ENCODE data around the gene ARHGAP9. TPM values are rescaled to one million over a fixed set of nuclear protein-coding genes. Genes with fewer than 3 reads are reported as not detected.

The ARHGAP9 gene
- total RNA-seq, 4 donors from 2014 or later: 3.2 to 6.3 (median 4.6) TPM

MicroRNAs encoded within 50 kb of the gene (microRNA counts, 767-probe panel; counts per million panel counts)
- microRNA hsa-miR-616-3p: 0 to 2,556 counts per million in 2 donors

Small RNA genes lying within 50 kb of the gene (microRNA-seq; reads per million reads assigned to microRNA genes)
- not detected for gene MIR616
- gene MIR6758: not detected

Small RNA genes lying within 50 kb of the gene (small RNA-seq; reads per million reads assigned to genes)
- not detected for gene MIR616

Other genes with a start within 250 kb of the ARHGAP9 start
- 1 to 10 TPM in 2 of 4 donors, under 1 TPM in 1, not detected in 1; 0.88 to 7.3 (median 3.0) TPM for gene STAC3, start 228.7 kb downstream of the ARHGAP9 start, total RNA-seq
- 10 to 100 TPM; 30.7 to 40.8 (median 35.5) TPM for gene R3HDM2, start 48.8 kb downstream of the ARHGAP9 start, total RNA-seq
- gene INHBC, start 45.1 kb downstream of the ARHGAP9 start, total RNA-seq: under 1 TPM in 3 of 4 donors, not detected in 1; 0.33 to 0.63 (median 0.54) TPM
- gene INHBE, start 24.6 kb downstream of the ARHGAP9 start, total RNA-seq: not detected
- gene GLI1, start 20.1 kb downstream of the ARHGAP9 start, total RNA-seq: 1 to 10 TPM in 3 of 4 donors, not detected in 1; 1.1 to 2.2 (median 1.6) TPM
- gene MARS1, start 8.2 kb upstream of the ARHGAP9 start, total RNA-seq: 100 to 1,000 TPM in 2 of 4 donors, 10 to 100 TPM in 2; 55.2 to 173 (median 97.8) TPM
- 10 to 100 TPM; 44.5 to 71.3 (median 53.8) TPM for gene DDIT3, start 40.6 kb upstream of the ARHGAP9 start, total RNA-seq
- gene MBD6, start 43.0 kb upstream of the ARHGAP9 start, total RNA-seq: 10 to 100 TPM; 18.9 to 59.7 (median 51.9) TPM
- 100 to 1,000 TPM; 164 to 199 (median 193) TPM for gene DCTN2, start 67.3 kb upstream of the ARHGAP9 start, total RNA-seq
- under 1 TPM; 0.34 to 0.67 (median 0.51) TPM for gene KIF5A, start 70.2 kb upstream of the ARHGAP9 start, total RNA-seq
- 10 to 100 TPM; 29.6 to 82.6 (median 59.2) TPM for gene PIP4K2C, start 111.3 kb upstream of the ARHGAP9 start, total RNA-seq
- 10 to 100 TPM; 29.2 to 42.0 (median 33.9) TPM for gene DTX3, start 125.0 kb upstream of the ARHGAP9 start, total RNA-seq
- gene ARHGEF25, start 131.6 kb upstream of the ARHGAP9 start, total RNA-seq: 10 to 100 TPM in 1 of 4 donors, 1 to 10 TPM in 3; 3.3 to 25.8 (median 3.9) TPM
- gene B4GALNT1, start 153.3 kb upstream of the ARHGAP9 start, total RNA-seq: 1 to 10 TPM in 3 of 4 donors, under 1 TPM in 1; 0.88 to 7.9 (median 2.2) TPM
- 100 to 1,000 TPM; 262 to 393 (median 286) TPM for gene OS9, start 214.3 kb upstream of the ARHGAP9 start, total RNA-seq